Tibial artery (tissue), 4 donors: Measurements from ENCODE around the gene FUBP3.
A peak's percentile ranks its signal among the peaks of the same experiment; 100 is the strongest.

Source experiments
- DNase-seq, 2 donors: peaks; one replicate each; pipeline ENCODE4 v3.0.0-alpha.2; 2019
- H3K27ac ChIP-seq, 2 donors: fragments of 200-600 bp; sonication (generic) in 1 of 2; 1 replicate in 1 of 2; 2 replicates in 1 of 2; pipeline ENCODE4 v1.5.1; 2018 to 2019; ENCODE audit warnings: mild to moderate bottlenecking in 1 of 2
- H3K27me3 ChIP-seq, 2 donors: fragments of 200-600 bp; sonication (generic) in 1 of 2; one replicate each; pipeline versions ENCODE4 v1.5.1 to v1.6.0; 2016 to 2019
- H3K36me3 ChIP-seq, 3 donors: fragments of 200-600 bp; sonication (generic) in 2 of 3; one replicate each; pipeline ENCODE4 v1.5.1; 2016 to 2019; ENCODE audit warnings: mild to moderate bottlenecking in 2 of 3
- H3K4me1 ChIP-seq, 4 donors: fragments of 200-600 bp; sonication (generic) in 2 of 4; 1 replicate in 3 of 4; 2 replicates in 1 of 4; pipeline ENCODE4 v1.5.1; 2016 to 2019
- H3K4me3 ChIP-seq, 2 donors: fragments of 200-600 bp; sonication (generic) in 1 of 2; 1 replicate in 1 of 2; 2 replicates in 1 of 2; pipeline ENCODE4 v1.5.1; 2018 to 2019; ENCODE audit warnings: mild to moderate bottlenecking in 2 of 2
- H3K9me3 ChIP-seq, 3 donors: fragments of 200-600 bp; sonication (generic) in 1 of 3; one replicate each; pipeline ENCODE4 v1.5.1; 2016 to 2019
- CTCF ChIP-seq, 2 experiments: fragments of 200-600 bp in 1 of 2; fragments of 450-650 bp in 1 of 2; IDR thresholded peaks; one replicate each; pipeline ENCODE4 v1.5.1; 2017 to 2019; ENCODE audit warnings: antibody characterized with exemption in 2 of 2, mild to moderate bottlenecking in 1 of 2, moderate library complexity in 1 of 2
- intact Hi-C: fragments of 100-400 bp; cut with DNase I; formaldehyde crosslinking; loops from one replicate; pipeline ENCODE4 v1.15.0; 2023; ENCODE audit warnings: low total_unique reads

FUBP3 gene

GRCh38 chr9:130578865-130579737 is at the start of gene FUBP3:
TSS of gene FUBP3 (plus strand) at chr9:130579577. CDS start at chr9:130579681, 104 bp downstream.
- no peaks in the 10 kb centered on the region for H3K9me3 ChIP-seq
- H3K4me3 ChIP-seq, result peak within 1 kb of the TSS; percentile 84 to 97
- H3K4me1 ChIP-seq, result peaks cover 0 to 35% (median 27%) of the 10 kb centered on the region in 4 donors
- H3K27ac ChIP-seq, result peak within 1 kb of the TSS; percentile 86 to 87
- no peak for TF ChIP-seq CTCF (IDR thresholded peaks at IDR 0.05)
- DNase-seq, result peak; percentile 92 to 96
- H3K27me3 ChIP-seq, result no peaks in the 10 kb centered on the region
- H3K36me3 ChIP-seq, result no peaks in the 10 kb centered on the region
- intact Hi-C loops, result loop anchor here (10.0 kb wide), 1 partner anchor 106 kb away; no protein-coding TSS in a partner anchor

GRCh38 chr9:130530938-130531337 is 48.4 kb upstream of the FUBP3 start:
- Histone ChIP-seq H3K27me3 (peaks cover 0 to 70% of the 10 kb centered on the region in 2 donors), H3K27ac (no peak overlapping the region), H3K4me1 (peaks cover 0 to 10% (median 4%) of the 10 kb centered on the region in 4 donors), H3K9me3 (no peaks in the 10 kb centered on the region), H3K36me3 (no peaks in the 10 kb centered on the region), H3K4me3 (no peak overlapping the region)
- DNase-seq, result no peak
- TF ChIP-seq CTCF (IDR thresholded peaks at IDR 0.05), result no peak
- intact Hi-C loops, result no loop called here

- Histone ChIP-seq H3K4me1 (peaks cover 0 to 13% (median 6%) of the 10 kb centered on the region in 4 donors), H3K27me3 (peaks cover 0 to 70% of the 10 kb centered on the region in 2 donors), H3K27ac (no peak overlapping the region), H3K4me3 (no peak overlapping the region), H3K9me3 (no peaks in the 10 kb centered on the region), H3K36me3 (no peaks in the 10 kb centered on the region)
- intact Hi-C loops, result no loop called here
- no peak for DNase-seq
- no peak for TF ChIP-seq CTCF (IDR thresholded peaks at IDR 0.05)
Observed at GRCh38 chr9:130531670-130532069, 47.7 kb upstream of the FUBP3 start.

GRCh38 chr9:130532426-130533080 is 46.8 kb upstream of the FUBP3 start:
- peaks cover 0 to 70% of the 10 kb centered on the region in 2 donors for H3K27me3 ChIP-seq
- H3K36me3 ChIP-seq, result no peaks in the 10 kb centered on the region
- DNase-seq, result no peak
- no peak overlapping the region for H3K27ac ChIP-seq
- no peak overlapping the region for H3K4me3 ChIP-seq
- TF ChIP-seq CTCF (IDR thresholded peaks at IDR 0.05), result no peak
- intact Hi-C loops, result no loop called here
- H3K9me3 ChIP-seq, result no peaks in the 10 kb centered on the region
- peaks cover 0 to 13% (median 6%) of the 10 kb centered on the region in 4 donors for H3K4me1 ChIP-seq

GRCh38 chr9:130535818-130536521 is 43.4 kb upstream of the FUBP3 start:
- H3K36me3 ChIP-seq, result no peaks in the 10 kb centered on the region
- H3K4me1 ChIP-seq, result peaks cover 0 to 13% (median 6%) of the 10 kb centered on the region in 4 donors
- no peaks in the 10 kb centered on the region for H3K9me3 ChIP-seq
- DNase-seq, result no peak
- no peak overlapping the region for H3K27ac ChIP-seq
- peaks cover 0 to 82% of the 10 kb centered on the region in 2 donors for H3K27me3 ChIP-seq
- intact Hi-C loops, result no loop called here
- no peak overlapping the region for H3K4me3 ChIP-seq
- no peak for TF ChIP-seq CTCF (IDR thresholded peaks at IDR 0.05)
